Hematopoietic multipotent progenitor cell treated with erythropoietin and hydrocortisone succinate and interleukin-3 and kit ligand, for 17 days (in vitro differentiated cells): Measurements from ENCODE around the gene CEP112.

Source experiments
- DNase-seq: peaks from one replicate; pipeline ENCODE4 v3.0.0-alpha.2; 2015; ENCODE audit warnings: low spot score

CEP112 gene

GRCh38 chr17:65593855-65594845 lies 597.8 kb downstream of the CEP112 start:
- no peak for DNase-seq

DNA sequence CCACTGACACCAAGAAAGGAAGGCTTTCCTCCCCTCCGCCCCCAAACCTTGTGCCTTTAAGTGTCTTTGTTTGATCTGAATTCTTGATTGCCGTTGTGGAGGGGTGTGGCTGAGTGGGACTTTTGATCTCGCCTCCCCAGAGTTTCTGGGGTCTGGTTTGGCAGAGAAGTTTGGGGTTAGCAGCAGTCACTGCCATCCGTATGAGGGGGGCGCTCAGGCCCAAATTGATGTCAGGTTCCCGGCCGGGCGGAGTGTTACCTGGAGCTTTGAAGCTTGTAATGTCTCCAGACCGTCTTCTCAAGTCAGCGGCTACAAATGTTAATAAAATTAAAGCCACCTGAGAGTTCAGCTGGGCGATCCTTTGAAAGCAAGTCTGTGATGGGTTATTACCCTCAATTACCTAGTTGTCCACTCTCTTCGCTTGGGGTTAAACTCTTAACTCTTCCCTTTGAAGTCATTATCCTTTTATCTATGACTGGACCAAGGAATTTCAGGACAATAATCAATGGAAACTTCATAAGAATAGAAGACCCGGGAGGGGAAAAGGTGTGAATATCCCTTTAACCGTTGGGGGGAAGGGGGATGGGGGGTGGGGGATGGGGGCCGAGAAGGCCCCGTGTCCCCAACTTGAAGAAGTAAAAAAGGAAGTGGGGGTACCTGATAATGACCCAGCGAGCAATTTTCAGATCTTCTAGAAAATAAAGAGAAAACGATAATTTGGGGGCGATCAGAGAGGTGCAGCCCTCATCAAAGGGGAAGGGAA lies 598.7 kb downstream of the CEP112 start:
- DNase-seq = no peak

DNA sequence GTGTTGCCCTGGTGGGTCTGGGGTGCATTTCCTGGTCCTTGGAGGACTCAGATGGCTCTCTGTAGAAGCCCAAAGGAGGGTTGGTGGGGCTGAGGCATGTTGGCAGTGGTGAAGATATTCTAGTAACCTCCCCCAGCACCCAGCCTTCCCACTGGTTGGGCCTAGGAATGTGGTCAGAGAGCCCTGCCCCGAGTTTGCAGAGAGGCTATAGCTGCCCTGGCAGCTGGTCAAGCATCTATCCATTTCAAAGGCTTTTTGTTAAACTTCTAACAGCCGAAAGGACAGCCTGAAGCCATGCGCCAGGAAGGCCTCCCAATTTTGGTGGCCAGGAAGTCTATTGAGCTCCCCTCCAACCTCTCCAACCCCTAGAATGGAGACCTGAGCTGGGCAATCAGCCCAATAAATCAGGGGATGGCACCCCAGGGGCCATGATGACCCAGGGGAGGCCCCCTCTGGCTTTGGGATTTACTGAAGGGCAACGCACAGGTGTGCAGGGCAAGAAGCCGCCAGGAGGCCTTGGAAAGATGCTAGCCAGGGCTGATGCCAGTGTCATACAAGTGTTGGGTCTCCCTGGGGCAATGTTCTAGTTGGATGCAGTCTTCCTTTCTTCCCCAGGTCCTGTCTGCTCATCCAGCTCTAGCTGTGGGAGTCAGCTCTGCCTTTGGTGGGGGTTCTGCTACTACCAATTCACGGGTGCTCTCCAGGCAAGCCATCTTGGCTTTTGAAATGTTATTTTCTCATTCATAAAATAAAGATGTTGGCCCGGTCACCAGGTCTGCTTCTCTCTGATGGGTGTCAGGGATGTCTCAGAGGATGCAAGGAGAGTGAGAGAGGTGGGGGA lies 599.6 kb downstream of the CEP112 start:
- no peak for DNase-seq

DNA sequence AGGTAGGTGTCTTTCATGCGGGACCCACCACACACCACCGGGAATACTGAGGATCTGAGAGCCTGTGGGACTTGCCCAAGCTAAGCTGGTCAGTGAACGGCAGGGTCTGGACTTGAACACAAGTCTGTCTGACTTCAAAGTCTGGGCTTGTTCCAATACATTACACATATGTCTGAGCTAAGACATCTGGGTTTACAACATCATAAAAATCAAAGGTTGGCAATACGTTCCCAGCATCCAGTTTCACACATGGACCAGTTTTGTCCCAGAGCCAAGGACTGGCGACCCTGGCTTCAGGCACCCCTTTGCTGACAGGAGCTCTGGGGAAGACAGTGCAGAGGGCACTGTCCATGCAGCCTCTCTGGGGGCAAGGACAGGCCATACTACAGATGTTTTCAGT lies 602.6 kb downstream of the CEP112 start:
- no peak for DNase-seq

DNA sequence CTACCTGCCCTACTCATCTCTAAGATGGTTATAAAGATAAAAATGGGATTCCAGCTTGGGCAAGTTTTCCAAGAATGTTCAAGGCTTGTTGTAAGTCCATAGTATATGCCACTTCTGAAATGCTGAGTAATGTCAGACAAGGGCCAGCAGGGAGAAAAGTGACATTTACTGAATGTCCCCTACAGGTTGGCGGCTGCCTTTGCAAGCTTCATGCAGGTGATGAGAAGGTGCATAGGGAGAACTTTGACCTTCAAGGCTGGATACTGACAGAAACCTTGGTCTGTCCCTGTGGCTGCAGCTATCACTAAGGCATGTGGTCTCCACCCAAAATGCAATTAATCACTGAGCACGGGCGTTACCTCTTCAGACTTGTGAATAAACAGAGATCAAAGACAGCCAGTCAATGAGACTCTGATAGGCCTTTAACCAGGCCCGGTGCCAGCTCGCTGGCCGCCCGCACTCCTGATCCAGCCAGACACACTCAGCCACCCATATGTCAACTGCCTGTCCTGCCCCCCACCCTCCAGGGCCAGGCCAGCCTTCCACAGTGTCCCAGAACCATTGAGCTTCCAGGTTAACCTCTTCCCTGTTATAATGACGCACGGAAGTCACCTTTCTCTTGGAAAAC lies 603.6 kb downstream of the CEP112 start:
- DNase-seq = no peak

DNA sequence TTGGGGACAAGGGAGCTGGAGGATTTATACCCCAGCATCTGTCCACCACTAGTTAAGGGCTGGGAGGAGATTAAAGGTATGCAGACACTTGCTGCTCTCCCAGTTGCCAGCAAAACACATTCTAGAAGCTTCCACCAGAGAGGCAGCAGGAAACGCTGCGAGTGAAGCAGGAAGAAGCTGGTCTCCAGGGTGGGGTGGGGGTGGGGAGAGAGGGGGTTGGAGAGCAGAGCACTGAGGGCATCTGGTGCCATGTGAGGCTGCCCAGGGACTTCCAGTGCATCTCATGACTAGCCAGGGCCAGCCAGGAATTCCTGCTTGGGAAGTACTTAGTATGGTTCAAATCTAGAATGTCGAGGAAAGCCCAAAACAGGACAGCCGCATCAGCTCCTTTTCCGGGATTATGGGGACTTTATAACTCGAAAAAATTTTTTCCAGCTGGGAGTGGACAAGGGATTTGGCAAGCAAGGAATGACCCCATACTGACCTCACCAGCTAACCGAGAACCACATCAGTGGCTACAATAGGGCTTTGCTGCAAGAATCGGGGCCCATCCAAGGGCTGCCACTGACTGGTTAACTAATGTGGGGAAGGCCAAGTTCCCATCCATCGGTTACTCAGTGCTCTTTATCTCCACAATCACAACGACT lies 604.3 kb downstream of the CEP112 start:
- DNase-seq = no peak

DNA sequence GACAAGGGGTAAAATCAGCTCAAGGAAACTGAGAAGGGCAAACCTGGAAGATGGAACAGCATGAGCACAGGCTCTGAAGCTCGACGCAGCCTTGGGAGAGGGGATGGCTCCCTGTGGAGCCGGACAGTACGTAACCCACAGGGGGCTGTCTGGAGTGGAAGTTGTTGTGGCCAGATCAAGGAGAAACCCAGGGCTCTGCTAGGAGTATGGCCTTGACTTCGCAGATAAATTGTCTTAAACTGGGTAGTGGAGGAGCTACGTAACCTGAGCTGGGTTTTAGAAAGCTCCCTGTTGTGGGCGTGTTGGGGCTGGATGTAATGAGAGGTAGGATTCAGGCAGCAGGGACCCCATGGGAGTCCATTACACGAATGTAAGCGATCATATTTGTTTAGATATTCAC lies 605.0 kb downstream of the CEP112 start:
- DNase-seq = no peak
